ENCODE data around the gene WDR6. TPM values are rescaled to one million over a fixed set of nuclear protein-coding genes. Genes with fewer than 3 reads are reported as not detected.

WDR6 gene
- total and polyA plus RNA-seq, 9 of the 15 experiments (the other 6 are each of a cell fraction or from before 2014, with no cell fraction given), result 8.9 to 90.6 (median 44.7) TPM

- ChIA-PET POLR2A (interaction anchor here (1.2 kb wide), 1 partner anchor 19 kb away, joined by 4 read pairs; no protein-coding TSS in a partner anchor), CTCF (ENCODE audit: low intra/inter-chr PET ratio) (no interaction called here)
- Histone ChIP-seq H3K79me2 (ENCODE audit: control insufficient read depth, insufficient read depth, low read length) (no peaks in the 10 kb centered on the region; the same call in 2 of the 3 replicates), H3K36me3 (ENCODE audit: control insufficient read depth, insufficient read depth, low read length) (peaks cover 79% of the 10 kb centered on the region), H3K4me1 (replicated peaks in 1 of 2; ENCODE audit: control insufficient read depth in 2 of 2, insufficient read depth in 2 of 2, low read length in 2 of 2) (no peaks in the 10 kb centered on the region), H2AFZ (ENCODE audit: low read depth, low read length) (no peak overlapping the region), H3K9me1 (ENCODE audit: control insufficient read depth, insufficient read depth, low read length) (no peaks in the 10 kb centered on the region), H3K9me3 (replicated peaks; ENCODE audit: control insufficient read depth, insufficient read depth, low read depth, low read length) (no peaks in the 10 kb centered on the region), H4K20me1 (replicated peaks; ENCODE audit: control insufficient read depth, insufficient read depth, low read length) (no peaks in the 10 kb centered on the region), H3K4me2 (ENCODE audit: insufficient read depth, low read length) (no peak overlapping the region), H3K27ac (ENCODE audit: extremely low read depth, low read depth, low read length) (no peak overlapping the region), H3K27me3 (ENCODE audit: control insufficient read depth in 2 of 2, insufficient read depth in 2 of 2, low read length in 2 of 2) (no peaks in the 10 kb centered on the region), H3K4me3 (no peak overlapping the region), H3K9ac (ENCODE audit: insufficient read depth in 1 of 2, low read depth in 2 of 2, low read length in 2 of 2) (no peak overlapping the region)
- intact Hi-C loops (cut with micrococcal nuclease) (no loop called here), in situ Hi-C loops (cut with MboI) (no loop called here)
- BruUV-seq (replicated peaks), result no TSS peak
- no peak for DNase-seq (ENCODE audit: extremely low read depth in 1 of 4, low spot score in 3 of 4)
- ATAC-seq, result no peak
- no peak for FAIRE-seq
- TF ChIP-seq HLTF (IDR thresholded peaks at IDR 0.05) (no peak), RBM15 (IDR thresholded peaks at IDR 0.05; ENCODE audit: insufficient read depth, low read length) (no peak), ZFP36 (IDR thresholded peaks at IDR 0.05; ENCODE audit: low read depth, low read length, partially characterized antibody) (peak; percentile 58), NFRKB (IDR thresholded peaks at IDR 0.05; ENCODE audit: low read depth) (no peak), CBX2 (IDR thresholded peaks at IDR 0.05; ENCODE audit: insufficient read depth, low read length, poor library complexity, severe bottlenecking) (no peak), HNRNPUL1 (IDR thresholded peaks at IDR 0.05; ENCODE audit: low read length) (no peak)
- TF ChIP-seq, protein P1, sequence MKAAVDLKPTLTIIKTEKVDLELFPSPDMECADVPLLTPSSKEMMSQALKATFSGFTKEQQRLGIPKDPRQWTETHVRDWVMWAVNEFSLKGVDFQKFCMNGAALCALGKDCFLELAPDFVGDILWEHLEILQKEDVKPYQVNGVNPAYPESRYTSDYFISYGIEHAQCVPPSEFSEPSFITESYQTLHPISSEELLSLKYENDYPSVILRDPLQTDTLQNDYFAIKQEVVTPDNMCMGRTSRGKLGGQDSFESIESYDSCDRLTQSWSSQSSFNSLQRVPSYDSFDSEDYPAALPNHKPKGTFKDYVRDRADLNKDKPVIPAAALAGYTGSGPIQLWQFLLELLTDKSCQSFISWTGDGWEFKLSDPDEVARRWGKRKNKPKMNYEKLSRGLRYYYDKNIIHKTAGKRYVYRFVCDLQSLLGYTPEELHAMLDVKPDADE (conservative IDR thresholded peaks at IDR 0.05; ENCODE audit: control insufficient read depth, low read depth, low read length), result no peak
- 90% methylated on average over 7 of the region's 7 CpGs for WGBS (ENCODE audit: insufficient coverage, low coverage, missing lambda C conversion rate)
These were observed 40.3 kb upstream of the WDR6 start for GRCh38 chr3:48966876-48967361.
